PC-3 (cell line): ENCODE measurements around the gene NPY4R. TPM values are rescaled to one million over a fixed set of nuclear protein-coding genes. Genes with fewer than 3 reads are reported as not detected.
A peak's percentile ranks its signal among the peaks of the same experiment; 100 is the strongest.
"Not testable (repeated sequence)": the region's sequence is repeated elsewhere in the genome, so short reads cannot be mapped to it uniquely, and the experiment has no call there.

Experiments
- ATAC-seq: fragments of 200-7000 bp; cut with Tn5 transposase; 2 replicates; pipeline ENCODE4 v1.9.1; 2020; ENCODE audit warnings: mild to moderate bottlenecking, moderate library complexity
- BruUV-seq: library from RNA; stranded (reverse); fragments of 400-500 nt; replicated peaks from 2 replicates; lab custom pipeline; 2021; lab: Mats Ljungman, UMichigan
- CTCF ChIA-PET: fragments of 300-600 bp; sonication (Branson Sonifier 250); formaldehyde crosslinking; loops from one replicate; lab custom pipeline; 2022; ENCODE audit warnings: antibody characterized with exemption; lab: Charles Lee
- POLR2A ChIA-PET: fragments of 300-600 bp; sonication (Branson Sonifier 250); formaldehyde crosslinking; loops from one replicate; lab custom pipeline; 2022; ENCODE audit warnings: antibody characterized with exemption; ENCODE audit not compliant: unreplicated experiment; lab: Charles Lee
- DNase-seq: peaks from one replicate; pipeline ENCODE4 v3.0.0-alpha.2; 2015
- H2AFZ ChIP-seq: fragments of 300-600 bp; sonication (generic); 2 replicates; pipeline ENCODE4 v1.6.0; 2016; ENCODE audit warnings: antibody characterized with exemption, low read length
- H3F3A ChIP-seq: fragments of 300-600 bp; sonication (generic); one replicate; pipeline ENCODE4 v1.6.0; 2017; ENCODE audit warnings: antibody characterized with exemption, low read length, control low read depth, mild to moderate bottlenecking; ENCODE audit not compliant: unreplicated experiment
- H3K27ac ChIP-seq: fragments of 300-600 bp; sonication (generic); 2 replicates; pipeline ENCODE4 v1.5.1; 2016; ENCODE audit warnings: mild to moderate bottlenecking, low read length
- H3K27me3 ChIP-seq: fragments of 300-600 bp; sonication (generic); 2 replicates; pipeline ENCODE4 v1.6.1; 2016; ENCODE audit warnings: low read length, mixed read lengths
- H3K36me3 ChIP-seq: fragments of 300-600 bp; sonication (generic); 2 replicates; pipeline ENCODE4 v1.6.1; 2016; ENCODE audit warnings: low read depth, mixed run types, low read length, mixed read lengths
- H3K4me1 ChIP-seq: fragments of 300-600 bp; sonication (generic); 2 replicates; pipeline ENCODE4 v1.5.1; 2016; ENCODE audit warnings: low read length; ENCODE audit not compliant: insufficient read depth
- H3K4me2 ChIP-seq: fragments of 300-600 bp; sonication (generic); 2 replicates; pipeline ENCODE4 v1.6.0; 2016; ENCODE audit warnings: low read length
- H3K4me3 ChIP-seq: fragments of 300-600 bp; sonication (generic); 2 replicates; pipeline ENCODE4 v1.5.1; 2016; ENCODE audit warnings: mild to moderate bottlenecking, low read length, mixed read lengths
- H3K79me2 ChIP-seq: fragments of 300-600 bp; sonication (generic); 2 replicates; pipeline ENCODE4 v1.6.1; 2017; ENCODE audit warnings: low read length, mixed read lengths
- H3K9ac ChIP-seq: fragments of 300-600 bp; sonication (generic); 2 replicates; pipeline ENCODE4 v1.6.0; 2016; ENCODE audit warnings: mild to moderate bottlenecking, low read length
- H3K9me2 ChIP-seq: fragments of 300-600 bp; sonication (generic); replicated peaks from 2 replicates; pipeline ENCODE4 v1.6.1; 2016; ENCODE audit warnings: mixed run types, low read length, mixed read lengths
- H3K9me3 ChIP-seq: fragments of 300-600 bp; sonication (generic); 2 replicates; pipeline ENCODE4 v1.6.1; 2016; ENCODE audit warnings: low read length, mixed read lengths
- H4K20me1 ChIP-seq: fragments of 300-600 bp; sonication (generic); 2 replicates; pipeline ENCODE4 v1.6.1; 2016; ENCODE audit warnings: low read length, mixed read lengths
- intact Hi-C: fragments of 100-400 bp; cut with micrococcal nuclease; formaldehyde crosslinking; loops from 2 replicates; pipeline ENCODE4 v1.9.0; 2023
- total RNA-seq: library from RNA; depleted of rRNA; stranded (reverse); fragments of >200 nt; gene quantifications from 2 replicates; pipeline ENCODE4 v1.2.3, GENCODE V29; 2014

The NPY4R gene
- total RNA-seq, 1 experiment from 2014 or later = not detected

DNA sequence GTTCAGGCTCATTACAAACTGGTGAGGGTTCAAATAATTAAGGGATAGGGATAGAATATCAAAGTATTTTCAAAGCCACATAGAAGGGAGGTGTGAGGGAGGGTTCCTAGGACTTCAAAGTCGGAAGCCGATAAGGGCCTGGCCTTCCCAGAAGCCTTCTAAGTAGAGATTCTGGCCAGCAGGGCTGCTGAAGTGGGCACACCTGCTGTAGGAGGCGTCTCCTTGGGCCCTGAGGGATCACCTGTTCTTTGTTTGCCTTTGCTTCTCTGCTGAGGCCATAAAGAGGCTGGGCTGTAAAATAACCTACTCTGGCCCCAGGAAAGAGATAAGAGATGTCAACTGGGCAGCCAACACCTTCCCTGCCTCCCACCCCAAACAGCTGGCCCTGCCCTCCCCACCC, 8.0 kb upstream of the NPY4R start:
- H3K4me1 ChIP-seq, BruUV-seq, ATAC-seq, H3K4me2 ChIP-seq, H3K79me2 ChIP-seq, CTCF ChIA-PET, intact Hi-C loops, H3K27ac ChIP-seq, H3K4me3 ChIP-seq, H3K9me2 ChIP-seq, POLR2A ChIA-PET, H4K20me1 ChIP-seq, H2AFZ ChIP-seq, H3K9me3 ChIP-seq, DNase-seq, H3F3A ChIP-seq, H3K36me3 ChIP-seq, H3K27me3 ChIP-seq, H3K9ac ChIP-seq: not testable (repeated sequence)

DNA sequence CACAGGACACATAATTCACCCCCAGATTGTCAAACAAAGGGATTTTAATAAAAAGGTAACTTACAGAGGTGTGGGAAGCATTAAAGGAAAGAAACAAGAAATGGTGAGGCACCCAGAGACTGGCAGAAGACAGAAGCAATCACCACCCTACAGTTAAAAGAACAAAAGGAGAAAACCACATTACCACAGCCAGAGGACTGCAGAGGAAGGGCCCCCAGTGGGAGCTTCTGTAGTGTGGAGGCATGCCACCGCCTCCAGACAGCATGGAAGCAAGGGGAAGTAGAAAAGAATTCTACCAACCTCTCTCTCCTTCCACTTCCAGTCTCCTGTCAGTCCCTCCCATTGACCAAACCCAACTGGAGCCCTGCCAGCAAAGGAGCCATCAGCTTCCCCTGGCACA, 4.4 kb upstream of the NPY4R start:
- H3K36me3 ChIP-seq, H3K79me2 ChIP-seq, POLR2A ChIA-PET, H4K20me1 ChIP-seq, H3K4me1 ChIP-seq, H3K4me3 ChIP-seq, H3K9ac ChIP-seq, H3K9me2 ChIP-seq, intact Hi-C loops, H3K27ac ChIP-seq, H2AFZ ChIP-seq, H3F3A ChIP-seq, DNase-seq, BruUV-seq, H3K9me3 ChIP-seq, H3K4me2 ChIP-seq, ATAC-seq, H3K27me3 ChIP-seq, CTCF ChIA-PET: not testable (repeated sequence)

DNA sequence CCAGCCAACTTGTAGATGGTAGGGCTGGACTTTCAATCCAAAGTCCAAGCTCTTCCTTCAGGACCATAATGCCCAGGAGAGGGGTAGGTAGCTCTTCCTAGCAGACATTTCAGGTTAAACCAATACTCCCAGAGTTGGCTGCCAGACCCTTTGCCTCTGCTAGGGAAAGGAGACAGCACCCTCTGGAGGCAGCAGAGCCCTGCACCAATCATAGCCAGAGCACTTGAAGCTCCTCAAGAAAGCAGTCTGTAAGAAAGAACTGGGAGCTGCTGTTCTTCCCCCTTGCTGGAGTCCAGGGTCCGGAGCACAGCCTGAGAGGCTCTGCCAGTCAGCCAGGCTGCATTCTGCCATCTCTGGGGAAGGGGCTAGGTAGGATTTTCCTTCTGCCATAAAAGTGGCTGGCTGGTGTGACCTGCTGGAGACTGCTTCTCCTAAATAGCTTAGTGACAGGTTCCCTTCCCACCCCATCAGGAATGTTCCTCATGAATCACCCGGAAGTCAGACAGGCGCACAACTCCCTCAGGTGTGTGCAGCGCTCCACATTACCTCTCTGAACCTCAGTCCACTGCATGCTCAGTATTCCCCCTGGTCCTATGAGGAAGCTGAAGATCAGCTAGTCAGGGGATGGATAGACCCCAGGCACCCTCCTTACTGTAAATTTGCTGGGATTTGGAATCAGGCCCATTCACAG, 2.5 kb upstream of the NPY4R start:
- H3K9ac ChIP-seq, H3K4me1 ChIP-seq, H3K4me2 ChIP-seq, POLR2A ChIA-PET, H2AFZ ChIP-seq, H3K9me2 ChIP-seq, H3K9me3 ChIP-seq, CTCF ChIA-PET, H3K27ac ChIP-seq, intact Hi-C loops, H3K79me2 ChIP-seq, DNase-seq, H4K20me1 ChIP-seq, H3F3A ChIP-seq, BruUV-seq, H3K27me3 ChIP-seq, H3K4me3 ChIP-seq, H3K36me3 ChIP-seq: not testable (repeated sequence)
- peak; percentile 64 for ATAC-seq

DNA sequence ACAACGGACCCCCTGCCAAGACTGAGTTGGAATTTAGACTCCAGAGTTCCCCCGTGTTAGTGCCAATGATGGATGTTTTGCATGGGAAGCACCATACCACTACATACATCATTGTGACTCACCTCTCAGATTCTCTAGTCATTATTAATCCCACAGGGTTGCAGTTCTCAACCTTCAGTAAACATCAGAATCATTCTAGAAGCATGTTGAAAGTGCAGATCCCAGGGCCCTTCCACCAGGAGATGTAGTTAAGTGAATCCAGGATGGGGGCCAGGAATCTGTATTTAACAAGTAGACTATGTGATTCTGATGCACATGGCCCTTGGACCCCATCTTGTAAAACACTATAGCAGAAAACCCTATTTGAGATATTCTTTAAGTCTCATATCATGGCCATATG, 2.1 kb downstream of the NPY4R start:
- BruUV-seq, H3F3A ChIP-seq, CTCF ChIA-PET, H3K27me3 ChIP-seq, H4K20me1 ChIP-seq, POLR2A ChIA-PET, H2AFZ ChIP-seq, H3K9ac ChIP-seq, H3K9me3 ChIP-seq, H3K27ac ChIP-seq, H3K9me2 ChIP-seq, H3K36me3 ChIP-seq, H3K4me3 ChIP-seq, H3K4me2 ChIP-seq, intact Hi-C loops, H3K79me2 ChIP-seq, H3K4me1 ChIP-seq: not testable (repeated sequence)
- ATAC-seq (peak; percentile 68), DNase-seq (peak; percentile 57)

DNA sequence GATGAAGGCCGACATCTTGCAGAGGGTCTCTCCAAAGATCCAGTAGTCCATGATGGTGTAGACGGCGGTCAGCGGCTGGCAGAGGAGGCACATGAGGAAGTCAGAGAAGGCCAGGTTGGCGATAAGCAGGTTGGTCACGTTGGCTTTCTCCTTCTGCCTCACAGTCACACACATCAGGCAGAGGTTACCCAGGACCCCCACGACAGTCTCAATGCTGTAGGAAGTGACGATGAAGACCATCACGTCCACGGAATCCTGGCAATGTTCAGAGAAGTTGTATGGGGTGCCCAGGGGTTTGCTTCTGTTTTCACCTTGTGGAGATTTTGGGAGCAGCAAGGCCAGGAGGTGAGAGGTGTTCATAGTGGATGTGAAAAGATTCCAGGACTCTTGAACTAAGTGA, 3.5 kb downstream of the NPY4R start:
- H3K4me1 ChIP-seq, H3K9me3 ChIP-seq, POLR2A ChIA-PET, H3K27me3 ChIP-seq, BruUV-seq, intact Hi-C loops, H4K20me1 ChIP-seq, H3K9ac ChIP-seq, H3K27ac ChIP-seq, CTCF ChIA-PET, H3F3A ChIP-seq, H3K36me3 ChIP-seq, DNase-seq, H3K4me3 ChIP-seq, H2AFZ ChIP-seq, H3K4me2 ChIP-seq, H3K9me2 ChIP-seq, H3K79me2 ChIP-seq, ATAC-seq: not testable (repeated sequence)

DNA sequence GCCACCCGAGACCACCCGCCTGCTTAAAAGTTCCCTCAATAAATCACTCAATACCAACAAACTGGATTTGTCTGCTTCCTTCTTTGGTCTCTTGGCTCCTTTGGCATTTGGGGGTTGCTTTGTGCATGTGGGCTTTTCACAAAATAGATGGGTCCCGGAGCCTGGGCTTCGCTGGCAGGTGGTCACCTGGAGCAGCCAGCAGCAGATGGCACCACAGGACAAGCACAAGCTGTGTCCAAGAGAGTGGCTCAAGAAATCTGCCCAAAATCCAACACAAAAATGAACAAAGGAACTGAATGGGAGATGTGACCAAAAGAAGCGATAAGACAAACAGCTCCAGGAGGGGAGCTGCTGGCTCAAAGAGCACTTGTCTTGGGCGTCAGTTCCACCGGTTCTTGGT, 6.2 kb downstream of the NPY4R start:
- intact Hi-C loops, H3K9me3 ChIP-seq, H3K79me2 ChIP-seq, DNase-seq, H3K4me1 ChIP-seq, BruUV-seq, H3F3A ChIP-seq, H3K4me2 ChIP-seq, H3K4me3 ChIP-seq, POLR2A ChIA-PET, H3K9ac ChIP-seq, CTCF ChIA-PET, H2AFZ ChIP-seq, H3K36me3 ChIP-seq, H3K27me3 ChIP-seq, H3K27ac ChIP-seq, H4K20me1 ChIP-seq, H3K9me2 ChIP-seq: not testable (repeated sequence)
- ATAC-seq = peak; percentile 38; the same call in 1 of the 2 replicates

DNA sequence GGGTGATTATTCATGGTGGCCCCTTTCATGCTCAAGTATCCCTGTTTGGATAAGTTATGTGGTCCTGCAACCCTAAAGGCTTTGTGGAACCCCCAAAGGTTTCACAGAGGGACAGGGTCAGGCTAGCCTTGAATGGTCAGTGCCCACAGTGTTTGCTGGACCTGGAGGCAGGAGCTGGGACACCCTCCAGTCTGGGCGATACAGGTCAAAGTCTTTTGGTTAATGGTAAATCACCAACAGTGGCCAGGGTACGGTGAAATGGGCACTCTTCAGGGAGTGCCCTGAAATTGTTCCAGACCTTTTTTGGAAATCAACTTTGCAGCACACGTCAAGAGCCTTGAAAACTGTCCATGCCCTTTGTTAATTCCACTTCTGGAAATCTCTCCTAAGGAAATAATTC, 8.7 kb downstream of the NPY4R start:
- H4K20me1 ChIP-seq, ATAC-seq, H3K36me3 ChIP-seq, H3K27me3 ChIP-seq, DNase-seq, H3K9ac ChIP-seq, CTCF ChIA-PET, POLR2A ChIA-PET, intact Hi-C loops, H3K79me2 ChIP-seq, H3K4me3 ChIP-seq, H3K4me2 ChIP-seq, H3K27ac ChIP-seq, H3K9me2 ChIP-seq, H3K4me1 ChIP-seq, H3F3A ChIP-seq, H3K9me3 ChIP-seq, BruUV-seq, H2AFZ ChIP-seq: not testable (repeated sequence)
